BJ (cell line): ENCODE results near the gene EMP1. TPM values are rescaled to one million over a fixed set of nuclear protein-coding genes. Genes with fewer than 3 reads are reported as not detected.

Experiments
- CTCF ChIA-PET: fragments of 350-600 bp; formaldehyde crosslinking; extraction: SDS; loops from one replicate; lab custom pipeline; 2021; ENCODE audit warnings: antibody characterized with exemption, inconsistent platforms; lab: Yijun Ruan, JAX
- POLR2A ChIA-PET: fragments of 300-600 bp; sonication (Branson Sonifier 250); formaldehyde crosslinking; extraction: SDS; loops from one replicate; lab custom pipeline; 2021; ENCODE audit warnings: antibody characterized with exemption; lab: Charles Lee
- DNase-seq: peaks from one replicate; pipeline ENCODE4 v3.0.0-alpha.2; 2011; ENCODE audit warnings: low read depth
- H3K27me3 ChIP-seq: 2 replicates; pipeline ENCODE4 v1.6.0; 2011; ENCODE audit warnings: low read length; ENCODE audit not compliant: control insufficient read depth, insufficient read depth
- H3K36me3 ChIP-seq: 2 replicates; pipeline ENCODE4 v1.5.1; 2011; ENCODE audit warnings: low read length; ENCODE audit not compliant: control insufficient read depth, insufficient read depth
- H3K4me3 ChIP-seq: 2 replicates; pipeline ENCODE4 v1.5.1; 2011; ENCODE audit warnings: low read depth, mild to moderate bottlenecking, control low read depth, low read length
- polyA plus RNA-seq: library from polyadenylated mRNA; depleted of rRNA; stranded (reverse); fragments of >200 nt; gene quantifications from 2 replicates; pipeline ENCODE4 v1.2.3, GENCODE V29; 2011
- TF ChIP-seq, protein P1 (sequence below): IDR thresholded peaks from 2 replicates; pipeline ENCODE4 v1.5.1; 2011; ENCODE audit warnings: low read depth, mild to moderate bottlenecking, control low read depth, inconsistent platforms, low read length, moderate library complexity; ENCODE audit not compliant: insufficient read depth

Gene EMP1
- polyA plus RNA-seq, 1 experiment, result 258 TPM

DNA sequence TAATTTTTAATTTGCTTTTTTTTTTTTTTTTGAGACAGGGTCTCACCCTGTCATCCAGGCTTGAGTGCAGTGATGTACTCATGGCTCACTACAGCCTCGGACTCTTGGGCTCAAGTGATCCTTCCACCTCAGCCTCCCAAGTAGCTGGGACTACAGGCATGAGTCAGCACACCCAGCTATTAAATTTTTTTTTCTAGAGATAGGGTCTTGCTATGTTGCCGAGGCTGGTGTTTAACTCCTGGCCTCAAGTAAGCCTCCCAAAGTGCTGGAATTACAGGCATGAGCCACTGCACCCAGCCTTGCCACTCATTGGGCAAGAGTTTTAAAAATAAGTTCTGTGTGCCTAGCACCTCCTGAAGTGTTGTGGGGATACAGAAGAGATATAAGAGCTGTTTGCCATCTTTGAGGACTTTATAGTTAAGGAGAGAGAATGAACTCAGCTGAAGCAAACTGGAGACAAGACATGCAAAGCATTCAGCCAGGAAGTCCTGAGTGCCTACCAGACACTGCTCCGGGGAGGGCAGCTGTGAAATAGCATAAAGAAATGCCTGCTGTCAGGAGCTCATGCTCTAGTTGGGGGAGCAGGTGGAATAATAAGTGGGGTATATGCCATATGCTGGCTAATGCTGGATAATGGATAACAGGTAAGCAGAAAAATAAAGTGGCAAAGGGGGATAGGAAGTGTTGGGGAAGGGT, 15.0 kb upstream of the EMP1 start:
- ChIA-PET CTCF (interaction anchor here (1.0 kb wide), 1 partner anchor 9 kb away, joined by 5 read pairs; no protein-coding TSS in a partner anchor), POLR2A (no interaction called here)
- TF ChIP-seq, protein P1, sequence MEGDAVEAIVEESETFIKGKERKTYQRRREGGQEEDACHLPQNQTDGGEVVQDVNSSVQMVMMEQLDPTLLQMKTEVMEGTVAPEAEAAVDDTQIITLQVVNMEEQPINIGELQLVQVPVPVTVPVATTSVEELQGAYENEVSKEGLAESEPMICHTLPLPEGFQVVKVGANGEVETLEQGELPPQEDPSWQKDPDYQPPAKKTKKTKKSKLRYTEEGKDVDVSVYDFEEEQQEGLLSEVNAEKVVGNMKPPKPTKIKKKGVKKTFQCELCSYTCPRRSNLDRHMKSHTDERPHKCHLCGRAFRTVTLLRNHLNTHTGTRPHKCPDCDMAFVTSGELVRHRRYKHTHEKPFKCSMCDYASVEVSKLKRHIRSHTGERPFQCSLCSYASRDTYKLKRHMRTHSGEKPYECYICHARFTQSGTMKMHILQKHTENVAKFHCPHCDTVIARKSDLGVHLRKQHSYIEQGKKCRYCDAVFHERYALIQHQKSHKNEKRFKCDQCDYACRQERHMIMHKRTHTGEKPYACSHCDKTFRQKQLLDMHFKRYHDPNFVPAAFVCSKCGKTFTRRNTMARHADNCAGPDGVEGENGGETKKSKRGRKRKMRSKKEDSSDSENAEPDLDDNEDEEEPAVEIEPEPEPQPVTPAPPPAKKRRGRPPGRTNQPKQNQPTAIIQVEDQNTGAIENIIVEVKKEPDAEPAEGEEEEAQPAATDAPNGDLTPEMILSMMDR, result no peak
- Histone ChIP-seq H3K4me3 (no peak overlapping the region), H3K36me3 (no peaks in the 10 kb centered on the region), H3K27me3 (no peaks in the 10 kb centered on the region)
- DNase-seq, result no peak

DNA sequence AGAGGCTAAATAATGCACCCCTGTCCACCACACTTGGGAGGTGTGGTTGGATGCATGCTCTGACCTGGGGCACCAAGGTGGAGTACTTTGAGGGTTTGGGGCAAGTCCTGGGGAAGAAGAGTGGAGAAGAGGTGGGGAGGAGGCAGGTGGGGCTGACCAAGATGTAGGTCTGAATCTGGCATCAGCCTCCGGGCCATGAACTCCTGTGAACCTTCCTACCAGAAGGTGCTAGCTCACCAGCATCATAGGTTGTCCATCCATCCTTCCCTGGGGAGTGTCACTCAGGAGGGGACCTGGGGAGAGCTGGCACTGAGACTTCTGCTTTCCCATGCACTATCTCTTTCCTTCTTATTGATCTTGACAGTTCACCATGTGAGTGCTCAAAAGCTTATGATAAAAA, 13.6 kb upstream of the EMP1 start:
- ChIA-PET CTCF (interaction anchor here (1.5 kb wide), 1 partner anchor 11 kb away, joined by 4 read pairs; no protein-coding TSS in a partner anchor), POLR2A (no interaction called here)
- TF ChIP-seq, protein P1, result no peak
- no peak for DNase-seq
- no peak overlapping the region for H3K4me3 ChIP-seq
- H3K36me3 ChIP-seq, result no peaks in the 10 kb centered on the region
- H3K27me3 ChIP-seq, result no peaks in the 10 kb centered on the region

DNA sequence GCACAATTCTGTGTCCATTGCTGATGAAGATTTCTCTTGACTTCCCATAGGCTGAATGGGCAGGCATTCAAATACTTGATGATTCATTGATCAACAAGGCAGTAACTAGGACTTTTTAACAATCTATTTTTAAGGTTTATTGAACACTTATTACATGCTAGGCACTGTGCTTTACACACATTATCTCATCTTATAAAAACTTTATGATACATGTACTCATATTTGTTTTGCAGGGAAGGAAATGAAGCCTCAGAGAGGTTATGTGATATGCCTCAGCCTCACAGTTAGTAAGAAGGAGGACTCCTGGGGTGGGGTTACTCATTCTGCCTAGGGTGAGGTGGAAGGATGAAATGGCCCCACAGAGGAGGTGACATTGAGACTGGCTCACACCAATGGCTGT, 12.9 kb upstream of the EMP1 start:
- ChIA-PET POLR2A (no interaction called here), CTCF (interaction anchor here (0.6 to 1.5 kb wide), 2 partner anchors 11 to 342 kb away, joined by 3 to 4 read pairs; no protein-coding TSS in a partner anchor)
- H3K36me3 ChIP-seq, result no peaks in the 10 kb centered on the region
- no peaks in the 10 kb centered on the region for H3K27me3 ChIP-seq
- DNase-seq, result no peak
- H3K4me3 ChIP-seq, result no peak overlapping the region
- TF ChIP-seq, protein P1, result no peak

DNA sequence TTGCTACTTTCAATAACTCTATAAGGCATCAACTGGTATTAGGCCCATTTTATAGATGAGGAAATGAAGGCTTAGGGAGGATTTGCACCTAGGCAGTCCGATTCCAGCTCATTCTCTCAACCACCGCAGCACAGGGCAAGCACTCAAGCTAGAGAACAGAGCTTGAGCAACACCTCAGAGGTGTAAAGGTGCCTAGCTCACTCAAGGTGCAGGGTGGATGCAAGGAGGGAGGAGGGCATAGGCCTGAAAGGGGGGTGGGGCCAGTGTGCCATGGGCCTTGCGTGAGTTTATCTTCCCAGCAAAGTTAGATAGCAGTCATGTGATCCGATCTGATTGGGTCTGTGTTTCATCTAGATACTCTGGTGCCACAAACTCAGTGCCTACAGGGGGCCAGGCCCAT, 10.2 kb upstream of the EMP1 start:
- TF ChIP-seq, protein P1, result no peak
- Histone ChIP-seq H3K4me3 (no peak overlapping the region), H3K27me3 (no peaks in the 10 kb centered on the region), H3K36me3 (no peaks in the 10 kb centered on the region)
- POLR2A ChIA-PET, result no interaction called here
- CTCF ChIA-PET, result interaction anchor here (1.5 to 1.9 kb wide), 2 partner anchors 8 to 10 kb away, joined by 5 to 6 read pairs; partner anchors contain the start of gene EMP1
- DNase-seq, result no peak

DNA sequence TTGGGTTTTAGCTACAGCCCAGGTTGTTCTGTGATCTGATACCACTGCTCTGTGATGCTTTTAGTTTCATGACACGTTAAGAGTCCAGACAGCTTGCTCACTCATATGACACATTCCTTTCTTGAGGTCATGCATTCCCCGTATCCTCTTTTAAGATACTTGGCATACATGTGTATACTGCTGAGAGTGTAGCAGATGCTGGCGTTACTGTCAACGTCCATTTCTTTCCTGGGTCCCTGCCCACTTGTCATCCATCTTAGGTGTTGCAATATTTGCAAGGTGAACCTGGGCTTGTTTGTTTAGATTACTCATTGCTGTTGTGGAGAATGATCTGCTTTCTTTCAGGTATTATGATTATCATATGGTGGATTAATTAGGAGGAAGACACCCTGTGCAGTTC, 9.1 kb upstream of the EMP1 start:
- ChIA-PET CTCF (interaction anchor here (0.8 to 1.5 kb wide), 2 partner anchors 9 to 68 kb away, joined by 3 to 5 read pairs; no protein-coding TSS in a partner anchor), POLR2A (no interaction called here)
- DNase-seq, result no peak
- no peak overlapping the region for H3K4me3 ChIP-seq
- no peaks in the 10 kb centered on the region for H3K36me3 ChIP-seq
- no peaks in the 10 kb centered on the region for H3K27me3 ChIP-seq
- TF ChIP-seq, protein P1, result no peak
